HG02763 (cell line): ENCODE data around the gene RNF19B.

Experiments used
- ATAC-seq: cut with Tn5 transposase; IDR thresholded peaks from one replicate; pipeline ENCODE4 v1.9.1; 2021; ENCODE audit warnings: mild to moderate bottlenecking, moderate library complexity; ENCODE audit not compliant: unreplicated experiment

The RNF19B gene

GRCh38 chr1:32891241-32891570, 73.4 kb downstream of the RNF19B start:
- no peak for ATAC-seq

- no peak for ATAC-seq
These were observed 73.9 kb downstream of the RNF19B start for GRCh38 chr1:32890516-32891240.

- no peak for ATAC-seq
These were observed 74.8 kb downstream of the RNF19B start for GRCh38 chr1:32889731-32890278.

- no peak for ATAC-seq
These were observed 75.8 kb downstream of the RNF19B start for GRCh38 chr1:32888677-32889420.

GRCh38 chr1:32888134-32888533, 76.5 kb downstream of the RNF19B start:
- no peak for ATAC-seq

GRCh38 chr1:32887623-32888022, 77.0 kb downstream of the RNF19B start:
- ATAC-seq: no peak

GRCh38 chr1:32886828-32887414, 77.7 kb downstream of the RNF19B start:
- ATAC-seq: no peak
